Esophagus squamous epithelium (tissue), 5 donors: ENCODE data around the gene SH2D1B. TPM values are rescaled to one million over a fixed set of nuclear protein-coding genes. Genes with fewer than 3 reads are reported as not detected.
"Not testable (repeated sequence)": the region's sequence is repeated elsewhere in the genome, so short reads cannot be mapped to it uniquely, and the experiment has no call there.

Experiments used
- DNase-seq: peaks from one replicate; lab custom pipeline; 2025; lab: John Stamatoyannopoulos, UW
- H3K27ac ChIP-seq, 4 donors: fragments of 200-600 bp; sonication (generic); one replicate each; pipeline ENCODE4 v1.5.1; 2016 to 2019; ENCODE audit warnings: mild to moderate bottlenecking in 1 of 4
- H3K27me3 ChIP-seq, 4 donors: fragments of 200-600 bp; sonication (generic); 1 replicate in 3 of 4; 2 replicates in 1 of 4; pipeline versions ENCODE4 v1.5.1 to v1.6.0; 2017 to 2021; ENCODE audit warnings: antibody characterized with exemption in 1 of 4
- H3K36me3 ChIP-seq, 3 donors: fragments of 200-600 bp; sonication (generic); one replicate each; pipeline ENCODE4 v1.5.1; 2016 to 2019
- H3K4me1 ChIP-seq, 3 donors: fragments of 200-600 bp; sonication (generic); one replicate each; pipeline ENCODE4 v1.5.1; 2017 to 2019
- H3K4me3 ChIP-seq, 4 donors: fragments of 200-600 bp; sonication (generic); 1 replicate in 3 of 4; 2 replicates in 1 of 4; pipeline ENCODE4 v1.5.1; 2016 to 2019; ENCODE audit warnings: mild to moderate bottlenecking in 2 of 4, moderate library complexity in 1 of 4
- H3K9me3 ChIP-seq, 3 donors: fragments of 200-600 bp; sonication (generic); one replicate each; pipeline ENCODE4 v1.5.1; 2016 to 2019
- POLR2A ChIP-seq, 4 donors: fragments of 450-650 bp; IDR thresholded peaks; one replicate each; pipeline ENCODE4 v1.6.1; 2017; ENCODE audit warnings: antibody characterized with exemption in 4 of 4, mild to moderate bottlenecking in 4 of 4, moderate library complexity in 3 of 4
- WGBS, 2 donors: methylation state at CpG; one replicate each; pipeline ENCODE4 v1.1.5; 2018; 5-methylcytosine and 5-hydroxymethylcytosine counted together
- intact Hi-C: fragments of 100-400 bp; cut with DNase I; formaldehyde crosslinking; loops from one replicate; pipeline ENCODE4 v1.15.0; 2022
- total RNA-seq, 4 donors: library from RNA; depleted of rRNA; stranded (reverse); fragments of >200 nt; gene quantifications; one replicate each; pipeline ENCODE4 v1.1.0, GENCODE V29; 2016
- TF ChIP-seq, protein P1 (sequence below), 6 experiments: fragments of 450-650 bp in 4 of 6; fragments of 200-600 bp in 2 of 6; sonication (generic) in 2 of 6; IDR thresholded peaks; one replicate each; pipeline ENCODE4 v1.5.1; 2016 to 2019; ENCODE audit warnings: antibody characterized with exemption in 6 of 6, mild to moderate bottlenecking in 4 of 6, moderate library complexity in 4 of 6
- donor health status: DM: yes; HTN: yes; CAD: no.

SH2D1B gene, protein sequence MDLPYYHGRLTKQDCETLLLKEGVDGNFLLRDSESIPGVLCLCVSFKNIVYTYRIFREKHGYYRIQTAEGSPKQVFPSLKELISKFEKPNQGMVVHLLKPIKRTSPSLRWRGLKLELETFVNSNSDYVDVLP
- 1 to 10 TPM in 1 of 4 donors, under 1 TPM in 3; 0.57 to 2.7 (median 0.78) TPM for total RNA-seq

DNA sequence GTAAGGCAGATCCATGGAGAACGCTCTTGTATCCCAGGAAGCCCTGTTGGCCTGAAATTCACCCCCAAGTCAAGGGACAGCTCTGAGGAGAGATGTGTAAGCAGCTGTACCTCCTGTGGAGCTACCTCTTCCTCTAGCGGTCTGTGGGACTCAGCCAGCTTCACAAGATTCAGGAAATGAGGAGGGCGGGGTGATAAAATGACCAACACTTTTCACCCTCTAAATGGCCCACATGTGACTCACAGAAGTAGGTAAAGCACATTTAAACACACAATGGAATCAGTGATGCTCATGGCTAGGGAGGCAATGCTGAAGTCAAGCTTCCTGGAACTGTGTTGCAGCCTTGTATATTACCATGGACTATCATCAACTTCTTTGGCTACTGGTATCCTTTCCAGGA is at the start of gene SH2D1B:
TSS of gene SH2D1B (minus strand) at position 135 of the 400 bp plus-strand sequence. CDS start at position 15, 120 bp downstream.
- no peaks in the 10 kb centered on the region for H3K36me3 ChIP-seq
- TF ChIP-seq, protein P1, sequence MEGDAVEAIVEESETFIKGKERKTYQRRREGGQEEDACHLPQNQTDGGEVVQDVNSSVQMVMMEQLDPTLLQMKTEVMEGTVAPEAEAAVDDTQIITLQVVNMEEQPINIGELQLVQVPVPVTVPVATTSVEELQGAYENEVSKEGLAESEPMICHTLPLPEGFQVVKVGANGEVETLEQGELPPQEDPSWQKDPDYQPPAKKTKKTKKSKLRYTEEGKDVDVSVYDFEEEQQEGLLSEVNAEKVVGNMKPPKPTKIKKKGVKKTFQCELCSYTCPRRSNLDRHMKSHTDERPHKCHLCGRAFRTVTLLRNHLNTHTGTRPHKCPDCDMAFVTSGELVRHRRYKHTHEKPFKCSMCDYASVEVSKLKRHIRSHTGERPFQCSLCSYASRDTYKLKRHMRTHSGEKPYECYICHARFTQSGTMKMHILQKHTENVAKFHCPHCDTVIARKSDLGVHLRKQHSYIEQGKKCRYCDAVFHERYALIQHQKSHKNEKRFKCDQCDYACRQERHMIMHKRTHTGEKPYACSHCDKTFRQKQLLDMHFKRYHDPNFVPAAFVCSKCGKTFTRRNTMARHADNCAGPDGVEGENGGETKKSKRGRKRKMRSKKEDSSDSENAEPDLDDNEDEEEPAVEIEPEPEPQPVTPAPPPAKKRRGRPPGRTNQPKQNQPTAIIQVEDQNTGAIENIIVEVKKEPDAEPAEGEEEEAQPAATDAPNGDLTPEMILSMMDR (IDR thresholded peaks at IDR 0.05), result no peak
- no peak for TF ChIP-seq POLR2A (IDR thresholded peaks at IDR 0.05)
- H3K27me3 ChIP-seq, result peaks cover 0 to 7% (median 0%) of the 10 kb centered on the region in 4 donors
- no peak within 1 kb of the TSS for H3K4me3 ChIP-seq
- H3K9me3 ChIP-seq, result no peaks in the 10 kb centered on the region
- intact Hi-C loops, result no loop called here
- no peak for DNase-seq
- no peaks in the 10 kb centered on the region for H3K4me1 ChIP-seq
- no peak within 1 kb of the TSS for H3K27ac ChIP-seq
- WGBS, 2 donors, result 17% methylated on average over 2 of the region's 3 CpGs; no CpG with 5 or more reads in 1 of the 2 donors

DNA sequence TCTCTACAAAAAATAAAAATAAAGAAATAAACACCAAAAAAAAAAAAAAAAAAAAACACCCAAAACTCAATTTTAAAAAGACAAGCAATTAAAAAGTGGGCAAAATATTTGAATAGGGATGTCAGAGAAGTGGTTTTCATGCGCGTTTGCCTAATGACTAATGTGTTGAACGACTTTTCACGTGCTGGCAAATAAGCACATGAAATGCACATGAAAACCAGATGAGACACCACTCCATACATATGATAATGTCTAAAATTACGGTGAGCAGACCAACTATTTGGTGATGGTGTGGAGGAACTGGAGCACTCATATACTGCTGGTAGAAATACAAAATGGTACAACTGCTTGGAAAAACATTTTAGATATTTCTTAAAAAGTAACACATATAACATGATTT is 46.3 kb upstream of the SH2D1B start:
- intact Hi-C loops, result no loop called here
- H3K27me3 ChIP-seq, result no peaks in the 10 kb centered on the region
- H3K27ac ChIP-seq, result no peak overlapping the region
- WGBS, 2 donors, result 81 to 84% methylated on average over 5 of the region's 5 CpGs
- H3K9me3 ChIP-seq, result no peaks in the 10 kb centered on the region
- no peak for DNase-seq
- no peak overlapping the region for H3K4me3 ChIP-seq
- H3K4me1 ChIP-seq, result no peaks in the 10 kb centered on the region
- no peak for TF ChIP-seq POLR2A (IDR thresholded peaks at IDR 0.05)
- TF ChIP-seq, protein P1 (IDR thresholded peaks at IDR 0.05), result no peak
- H3K36me3 ChIP-seq, result no peaks in the 10 kb centered on the region

DNA sequence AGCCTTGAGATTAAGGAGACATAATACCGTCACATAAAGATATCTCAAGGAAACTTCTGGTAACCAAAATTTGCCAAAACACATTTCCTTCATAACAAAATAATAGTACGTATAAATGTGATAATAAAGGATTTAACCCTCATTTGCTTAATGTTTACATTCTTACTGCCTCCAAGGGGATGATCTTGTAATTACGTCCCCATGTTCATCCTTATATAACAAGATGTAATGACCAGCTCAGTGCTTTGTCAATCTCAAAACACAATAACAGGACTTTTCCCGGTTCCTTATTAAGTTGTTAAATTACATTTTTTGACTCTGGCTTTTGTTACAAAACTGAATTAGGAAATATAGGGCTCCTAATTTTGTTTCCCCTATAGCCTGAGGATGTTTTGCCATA is 44.4 kb upstream of the SH2D1B start:
- Histone ChIP-seq H3K4me1 (no peaks in the 10 kb centered on the region), H3K27ac (no peak overlapping the region), H3K9me3 (no peaks in the 10 kb centered on the region), H3K36me3 (no peaks in the 10 kb centered on the region), H3K4me3 (no peak overlapping the region), H3K27me3 (peaks cover 0 to 4% (median 0%) of the 10 kb centered on the region in 4 donors)
- TF ChIP-seq POLR2A (IDR thresholded peaks at IDR 0.05), result no peak
- TF ChIP-seq, protein P1 (IDR thresholded peaks at IDR 0.05), result no peak
- DNase-seq, result no peak
- intact Hi-C loops, result no loop called here
- 82 to 86% methylated on average over 4 of the region's 4 CpGs for WGBS, 2 donors

DNA sequence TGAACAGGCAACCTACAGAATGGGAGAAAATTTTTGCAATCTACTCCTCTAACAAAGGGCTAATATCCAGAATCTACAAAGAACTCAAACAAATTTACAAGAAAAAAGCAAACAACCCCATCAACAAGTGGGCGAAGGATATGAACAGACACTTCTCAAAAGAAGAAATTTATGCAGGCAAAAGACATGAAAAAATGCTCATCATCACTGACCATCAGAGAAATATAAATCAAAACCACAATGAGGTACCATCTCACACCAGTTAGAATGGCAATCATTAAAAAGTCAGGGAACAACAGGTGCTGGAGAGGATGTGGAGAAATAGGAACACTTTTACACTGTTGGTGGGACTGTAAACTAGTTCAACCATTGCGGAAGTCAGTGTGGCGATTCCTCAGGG is 42.4 kb upstream of the SH2D1B start:
- H3K4me3 ChIP-seq, H3K36me3 ChIP-seq, H3K27me3 ChIP-seq, H3K27ac ChIP-seq, H3K4me1 ChIP-seq, intact Hi-C loops, DNase-seq, H3K9me3 ChIP-seq: not testable (repeated sequence)
- WGBS, 2 donors, result 87 to 100% methylated on average over 3 of the region's 3 CpGs

DNA sequence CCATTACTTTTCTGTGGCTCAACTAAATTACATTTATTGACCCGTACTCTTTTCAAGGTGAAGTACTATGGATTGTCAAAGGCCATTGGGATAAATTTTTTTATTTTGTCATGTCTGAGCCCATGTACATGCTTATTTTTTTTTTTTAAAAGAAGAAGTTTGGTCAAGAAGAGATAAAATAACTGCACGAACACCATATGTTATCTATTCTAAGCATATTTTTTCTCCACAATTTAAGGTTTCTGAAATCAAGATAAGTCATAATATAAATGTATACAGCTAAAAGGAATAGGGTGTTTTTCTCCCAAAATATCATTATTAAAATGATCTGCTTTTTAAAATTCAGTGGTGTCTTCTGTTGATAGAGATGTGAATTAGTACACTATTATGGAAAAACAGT is 35.0 kb upstream of the SH2D1B start:
- intact Hi-C loops, result no loop called here
- no peaks in the 10 kb centered on the region for H3K4me1 ChIP-seq
- 72 to 83% methylated on average over 2 of the region's 2 CpGs for WGBS, 2 donors
- H3K9me3 ChIP-seq, result no peaks in the 10 kb centered on the region
- no peak for DNase-seq
- H3K27me3 ChIP-seq, result peaks cover 0 to 36% (median 0%) of the 10 kb centered on the region in 4 donors
- H3K27ac ChIP-seq, result no peak overlapping the region
- H3K4me3 ChIP-seq, result no peak overlapping the region
- H3K36me3 ChIP-seq, result no peaks in the 10 kb centered on the region
- TF ChIP-seq, protein P1 (IDR thresholded peaks at IDR 0.05), result no peak

DNA sequence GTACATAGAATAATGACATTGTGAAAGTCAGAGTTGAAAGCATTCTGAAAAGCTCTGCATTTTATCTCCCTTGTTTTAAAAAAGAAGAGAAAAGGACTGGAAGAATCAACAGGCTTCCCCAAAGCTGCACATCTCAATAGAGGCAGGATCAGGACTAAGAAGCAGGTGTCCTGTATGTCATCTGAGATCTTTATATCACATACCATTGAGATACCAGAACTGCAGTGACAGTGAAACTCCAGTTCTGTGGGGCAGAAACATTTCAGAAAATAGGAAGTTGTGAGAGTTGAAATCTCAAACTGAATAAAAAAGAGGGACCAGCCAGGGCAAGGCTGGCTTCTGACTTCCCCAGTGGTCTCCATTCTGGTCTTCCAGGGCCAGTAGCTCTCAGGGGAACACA is 33.0 kb upstream of the SH2D1B start:
- no peak overlapping the region for H3K27ac ChIP-seq
- no peak for DNase-seq
- peaks cover 0 to 40% (median 0%) of the 10 kb centered on the region in 4 donors for H3K27me3 ChIP-seq
- no peaks in the 10 kb centered on the region for H3K4me1 ChIP-seq
- H3K9me3 ChIP-seq, result no peaks in the 10 kb centered on the region
- TF ChIP-seq, protein P1 (IDR thresholded peaks at IDR 0.05), result no peak
- TF ChIP-seq POLR2A (IDR thresholded peaks at IDR 0.05), result no peak
- no peaks in the 10 kb centered on the region for H3K36me3 ChIP-seq
- intact Hi-C loops, result no loop called here
- H3K4me3 ChIP-seq, result no peak overlapping the region

DNA sequence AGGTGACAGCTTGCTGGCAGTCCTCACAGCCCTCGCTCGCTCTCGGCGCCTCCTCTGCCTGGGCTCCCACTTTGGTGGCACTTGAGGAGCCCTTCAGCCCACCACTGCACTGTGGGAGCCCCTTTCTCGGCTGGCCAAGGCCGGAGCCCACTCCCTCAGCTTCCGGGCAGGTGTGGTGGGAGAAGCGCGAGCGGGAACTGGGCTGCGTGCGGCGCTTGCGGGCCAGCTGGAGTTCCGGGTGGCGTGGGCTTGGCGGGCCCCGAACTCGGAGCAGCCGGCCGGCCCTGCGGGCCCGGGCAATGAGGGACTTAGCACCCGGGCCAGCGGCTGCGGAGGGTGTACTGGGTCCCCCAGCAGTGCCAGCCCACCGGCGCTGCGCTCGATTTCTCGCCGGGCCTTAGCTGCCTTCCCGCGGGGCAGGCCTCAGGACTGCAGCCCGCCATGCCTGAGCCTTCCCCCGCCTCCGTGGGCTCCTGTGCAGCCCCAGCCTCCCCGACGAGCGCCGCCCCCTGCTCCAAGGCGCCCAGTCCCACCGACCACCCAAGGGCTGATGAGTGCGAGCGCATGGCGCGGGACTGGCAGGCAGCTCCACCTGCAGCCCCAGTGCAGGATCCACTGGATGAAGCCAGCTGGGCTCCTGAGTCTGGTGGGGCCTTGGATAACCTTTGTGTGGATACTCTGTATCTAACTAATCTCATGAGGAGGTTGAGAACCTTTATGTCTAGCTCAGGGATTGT is 21.2 kb upstream of the SH2D1B start:
- H3K4me3 ChIP-seq, H3K9me3 ChIP-seq, DNase-seq, intact Hi-C loops, H3K27ac ChIP-seq, H3K36me3 ChIP-seq, H3K4me1 ChIP-seq, H3K27me3 ChIP-seq: not testable (repeated sequence)
- WGBS, 2 donors, result 100% methylated on average over 2 to 5 of the region's 47 CpGs
